ENCODE data around the gene STRAP.

GRCh38 chr12:15899282-15899870, 17.2 kb downstream of the STRAP start:
- TF ChIP-seq CTCF (IDR thresholded peaks at IDR 0.05) (peak in 5 of 6 experiments; percentile 12 to 66 (median 49)), POLR2A (IDR thresholded peaks at IDR 0.05) (no peak)
